GM19328 (cell line): ENCODE results near the gene CBX2.
"Not testable (repeated sequence)": the region's sequence is repeated elsewhere in the genome, so short reads cannot be mapped to it uniquely, and the experiment has no call there.

Source experiments
- ATAC-seq: cut with Tn5 transposase; IDR thresholded peaks from one replicate; pipeline ENCODE4 v1.9.1; 2021; ENCODE audit warnings: mild to moderate bottlenecking, moderate library complexity; ENCODE audit not compliant: unreplicated experiment

CBX2 gene

DNA sequence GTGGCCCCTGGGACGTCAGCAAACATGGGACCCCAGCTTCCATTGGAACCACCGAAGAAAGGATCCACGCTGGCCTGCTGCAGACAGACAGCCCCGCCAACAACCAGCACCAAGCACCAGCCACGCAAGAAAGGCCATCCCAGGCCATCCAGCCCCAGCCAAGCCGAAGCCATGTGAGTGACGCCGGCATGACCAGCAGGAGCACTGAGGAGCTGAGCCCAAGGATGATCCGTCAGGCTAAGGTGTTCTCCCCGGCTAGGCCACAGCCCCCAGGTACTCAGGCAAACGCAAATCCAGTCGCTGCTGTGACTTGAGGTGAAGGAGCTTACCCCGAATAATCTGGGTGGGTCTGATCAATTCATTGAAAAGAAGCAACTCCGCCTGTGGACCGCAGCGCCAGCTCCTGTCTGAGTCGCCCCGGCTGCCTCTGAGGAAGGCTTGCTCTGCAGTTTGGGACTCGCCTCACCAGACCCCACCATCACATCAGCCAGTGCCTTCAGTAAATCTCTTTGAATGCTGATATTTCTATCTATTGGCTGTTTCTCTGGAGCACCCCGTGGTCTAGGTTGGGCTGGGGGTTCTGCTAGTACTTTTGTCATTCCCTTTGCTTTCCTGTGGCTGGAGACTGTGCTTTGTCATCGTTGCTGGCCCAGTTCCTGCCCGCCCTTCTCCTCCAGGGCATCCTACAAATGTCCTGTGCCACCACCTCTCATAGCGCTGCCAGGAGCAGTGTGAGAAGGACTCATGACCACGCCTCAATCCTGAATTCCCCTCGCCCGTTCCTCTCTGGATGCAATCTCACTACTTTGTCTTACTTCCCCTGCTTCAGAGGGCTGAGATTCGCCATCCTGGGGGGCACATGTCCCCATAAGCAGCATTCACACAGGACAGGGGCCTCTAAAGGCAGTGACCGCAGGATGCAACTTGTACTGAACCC is 8.1 kb upstream of the CBX2 start:
- ATAC-seq, result no peak

DNA sequence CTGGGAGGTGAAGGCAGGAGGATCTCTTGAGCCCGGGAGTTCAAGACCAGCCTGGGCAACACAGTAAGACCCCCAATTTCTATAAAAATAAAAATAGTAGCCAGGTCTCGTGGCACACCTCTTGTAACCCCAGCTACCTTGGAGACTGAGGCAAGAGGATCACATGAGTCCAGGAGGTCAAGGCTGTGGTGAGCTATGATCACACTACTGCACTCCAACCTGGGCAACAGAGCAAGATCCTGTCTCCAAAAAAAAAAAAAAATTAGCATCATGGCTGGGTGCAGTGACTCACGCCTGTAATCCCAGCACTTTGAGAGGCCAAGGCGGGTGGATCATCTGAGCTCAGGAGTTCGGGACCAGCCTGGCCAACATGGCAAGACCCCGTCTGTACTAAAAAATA is 6.7 kb upstream of the CBX2 start:
- no peak for ATAC-seq

DNA sequence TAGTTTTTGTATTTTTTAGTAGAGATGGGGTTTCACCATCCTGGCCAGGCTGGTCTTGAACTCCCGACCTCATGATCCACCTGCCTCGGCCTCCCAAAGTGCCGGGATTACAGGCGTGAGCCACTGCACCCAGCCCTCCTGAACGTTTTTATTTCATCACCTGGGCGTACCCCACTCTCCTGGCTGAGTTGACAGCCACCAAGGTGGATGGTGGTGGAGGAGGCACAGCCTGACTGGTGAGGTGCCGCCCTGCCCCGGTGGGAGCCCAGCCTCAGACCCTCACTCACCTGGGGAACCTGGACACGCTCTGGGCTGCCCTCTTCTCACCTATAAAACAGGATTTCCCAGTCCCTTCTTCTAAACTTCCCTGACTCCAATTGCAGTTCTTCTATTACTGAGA is 5.2 kb upstream of the CBX2 start:
- ATAC-seq, result not testable (repeated sequence)

DNA sequence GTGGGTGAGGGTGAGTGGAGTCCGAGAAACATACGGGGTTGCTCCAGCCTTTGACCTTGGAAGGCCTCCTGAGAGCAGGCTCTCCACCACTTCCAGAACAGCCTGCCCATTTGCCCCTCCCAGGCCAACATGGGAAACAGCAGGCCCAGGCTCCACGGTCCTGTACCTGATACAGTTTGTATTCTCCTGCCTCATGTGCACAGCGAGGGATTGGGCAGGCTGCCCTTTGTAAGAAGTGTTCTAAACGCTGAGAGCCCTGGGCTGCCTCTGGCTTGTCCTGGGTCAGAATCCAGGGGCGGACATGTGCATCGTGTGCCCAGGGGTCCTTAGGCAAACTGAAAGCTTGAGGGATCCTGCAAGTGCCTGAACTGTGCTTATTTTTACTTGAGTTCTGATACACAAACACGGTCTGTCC is 3.4 kb upstream of the CBX2 start:
- no peak for ATAC-seq

DNA sequence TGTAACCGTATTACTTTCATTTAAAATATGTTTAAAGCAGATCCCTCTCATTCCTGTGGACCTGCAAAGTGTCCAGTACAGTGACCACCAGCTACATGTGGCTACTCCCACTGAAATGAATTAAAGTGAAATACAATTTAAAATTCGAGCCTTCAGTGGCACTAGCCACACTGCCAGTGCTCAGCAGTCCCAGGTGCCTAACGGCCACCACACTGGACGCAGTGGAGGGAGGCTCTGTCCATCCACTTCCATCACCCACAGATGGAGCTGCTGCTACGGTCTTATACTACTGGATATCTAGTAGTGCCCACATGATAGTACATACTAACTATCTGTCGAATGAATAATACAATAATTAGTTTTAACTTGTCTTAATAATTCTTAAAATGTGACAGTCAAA is 2.3 kb upstream of the CBX2 start:
- no peak for ATAC-seq

GRCh38 chr17:79776376-79777119 is 1.4 kb upstream of the CBX2 start:
- ATAC-seq, result no peak

- ATAC-seq, result peak; percentile 22
Measured at GRCh38 chr17:79777120-79777893, 641 bp upstream of the CBX2 start.

DNA sequence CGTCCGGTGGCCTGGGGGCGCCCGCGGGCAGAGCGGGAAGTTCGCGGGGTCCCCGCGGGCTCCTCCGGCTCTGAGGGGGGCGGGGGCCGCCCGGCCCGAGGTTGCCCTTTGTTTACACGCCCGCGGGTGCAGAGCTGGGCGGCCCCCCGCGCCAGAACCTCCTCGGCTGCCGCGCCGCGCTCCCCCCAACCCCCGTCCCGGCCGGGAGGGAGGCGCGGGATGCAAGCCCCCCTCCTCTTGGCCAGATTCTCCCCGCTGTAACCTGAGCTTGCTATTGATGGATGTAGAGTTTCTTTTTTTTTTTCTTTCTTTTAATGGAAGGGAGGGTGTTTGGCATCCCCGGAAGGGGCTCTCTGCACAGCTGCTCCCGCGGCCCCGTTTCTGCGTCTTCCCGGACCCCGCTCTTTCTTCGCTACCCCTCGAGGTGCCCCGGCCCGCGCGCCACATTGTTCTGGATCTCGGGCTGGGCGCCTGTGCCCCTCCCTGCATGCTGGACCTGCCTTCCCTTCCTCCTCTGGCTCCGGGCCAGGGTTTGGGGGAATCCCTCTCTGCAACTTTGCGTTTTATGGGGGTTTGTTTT is 646 bp downstream of the CBX2 start:
- no peak for ATAC-seq

GRCh38 chr17:79779084-79779529 is 1.2 kb downstream of the CBX2 start:
- no peak for ATAC-seq

GRCh38 chr17:79779661-79780365 is 1.9 kb downstream of the CBX2 start:
- ATAC-seq, result no peak

- ATAC-seq, result no peak
Measured at GRCh38 chr17:79781012-79781650, 3.2 kb downstream of the CBX2 start.

GRCh38 chr17:79781736-79782575 is 4.0 kb downstream of the CBX2 start:
- ATAC-seq, result no peak

- ATAC-seq, result no peak
Measured at GRCh38 chr17:79783891-79784290, 5.9 kb downstream of the CBX2 start.

DNA sequence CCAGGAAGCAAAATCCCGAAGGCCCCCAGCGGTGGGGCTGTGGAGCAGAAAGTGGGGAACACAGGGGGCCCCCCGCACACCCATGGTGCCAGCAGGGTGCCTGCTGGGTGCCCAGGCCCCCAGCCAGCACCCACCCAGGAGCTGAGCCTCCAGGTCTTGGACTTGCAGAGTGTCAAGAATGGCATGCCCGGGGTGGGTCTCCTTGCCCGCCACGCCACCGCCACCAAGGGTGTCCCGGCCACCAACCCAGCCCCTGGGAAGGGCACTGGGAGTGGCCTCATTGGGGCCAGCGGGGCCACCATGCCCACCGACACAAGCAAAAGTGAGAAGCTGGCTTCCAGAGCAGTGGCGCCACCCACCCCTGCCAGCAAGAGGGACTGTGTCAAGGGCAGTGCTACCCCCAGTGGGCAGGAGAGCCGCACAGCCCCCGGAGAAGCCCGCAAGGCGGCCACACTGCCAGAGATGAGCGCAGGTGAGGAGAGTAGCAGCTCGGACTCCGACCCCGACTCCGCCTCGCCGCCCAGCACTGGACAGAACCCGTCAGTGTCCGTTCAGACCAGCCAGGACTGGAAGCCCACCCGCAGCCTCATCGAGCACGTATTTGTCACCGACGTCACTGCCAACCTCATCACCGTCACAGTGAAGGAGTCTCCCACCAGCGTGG is 6.5 kb downstream of the CBX2 start:
- no peak for ATAC-seq

GRCh38 chr17:79785017-79785899 is 7.3 kb downstream of the CBX2 start:
- ATAC-seq, result no peak

DNA sequence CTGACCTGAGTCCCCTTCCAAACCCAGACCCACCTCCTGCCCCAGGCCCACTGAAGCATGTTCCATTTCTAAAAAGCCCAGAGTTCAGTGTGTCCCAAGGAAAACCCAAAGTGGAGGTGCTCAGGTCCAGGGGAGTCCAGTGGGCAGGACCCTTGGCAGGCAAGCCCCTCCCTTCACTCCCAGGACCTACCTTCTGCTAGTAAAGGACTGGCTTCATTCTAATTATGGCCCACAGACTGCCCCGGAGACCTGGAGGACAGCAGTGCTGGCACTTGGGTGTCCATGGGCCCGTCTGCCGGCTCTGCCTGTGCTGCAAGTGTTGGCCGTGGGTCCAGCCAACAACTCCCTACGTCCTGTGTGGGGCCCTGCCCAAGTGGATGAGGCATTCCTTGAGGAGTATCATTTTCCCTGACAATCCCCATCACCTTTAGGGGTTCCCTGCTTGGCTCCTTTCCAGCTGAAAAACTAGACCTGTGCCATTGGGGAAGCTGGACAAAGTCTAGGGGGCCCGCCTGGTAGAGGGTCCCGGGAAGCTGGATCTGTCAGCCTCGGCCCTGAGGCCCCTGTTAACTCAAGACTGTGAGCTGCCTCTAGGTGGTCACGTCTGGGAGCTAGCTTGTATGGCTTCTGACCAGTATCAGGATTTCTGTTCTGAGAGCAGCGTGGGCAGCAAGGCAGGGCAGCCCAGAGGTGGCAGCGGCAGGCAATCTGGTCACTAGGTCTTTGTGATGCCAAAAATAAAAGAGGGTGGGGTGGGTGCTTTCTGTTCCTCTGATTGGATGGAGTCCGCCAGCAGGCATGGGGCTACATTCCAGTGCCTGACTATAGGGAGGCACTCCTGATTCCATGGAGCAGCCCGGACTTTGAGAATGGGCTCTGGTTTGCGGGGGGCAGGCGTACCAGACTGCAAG is 8.2 kb downstream of the CBX2 start:
- no peak for ATAC-seq
